GM18520 (cell line): ENCODE measurements around the gene C1QL1.

Experiments
- ATAC-seq: cut with Tn5 transposase; IDR thresholded peaks from one replicate; pipeline ENCODE4 v1.9.1; 2021; ENCODE audit not compliant: unreplicated experiment

Gene C1QL1

GRCh38 chr17:44932096-44932786 lies 35.9 kb downstream of the C1QL1 start:
- ATAC-seq, result no peak

GRCh38 chr17:44931376-44931775 lies 36.7 kb downstream of the C1QL1 start:
- ATAC-seq, result no peak

- no peak for ATAC-seq
These were observed 37.4 kb downstream of the C1QL1 start for GRCh38 chr17:44930667-44931066.

GRCh38 chr17:44928950-44929720 lies 39.0 kb downstream of the C1QL1 start:
- ATAC-seq, result no peak

GRCh38 chr17:44928136-44928535 lies 40.0 kb downstream of the C1QL1 start:
- no peak for ATAC-seq

- ATAC-seq, result no peak
These were observed 40.4 kb downstream of the C1QL1 start for GRCh38 chr17:44927696-44928095.

GRCh38 chr17:44926821-44927525 lies 41.1 kb downstream of the C1QL1 start:
- ATAC-seq, result no peak

GRCh38 chr17:44925731-44926697 lies 42.1 kb downstream of the C1QL1 start:
- no peak for ATAC-seq

GRCh38 chr17:44924107-44924544 lies 44.0 kb downstream of the C1QL1 start:
- no peak for ATAC-seq

- ATAC-seq, result no peak
These were observed 45.2 kb downstream of the C1QL1 start for GRCh38 chr17:44922746-44923470.

- ATAC-seq, result no peak
These were observed 46.0 kb downstream of the C1QL1 start for GRCh38 chr17:44922136-44922535.

GRCh38 chr17:44921122-44921882 lies 46.8 kb downstream of the C1QL1 start:
- no peak for ATAC-seq

GRCh38 chr17:44920565-44920940 lies 47.5 kb downstream of the C1QL1 start:
- no peak for ATAC-seq

GRCh38 chr17:44919885-44920564 lies 48.1 kb downstream of the C1QL1 start:
- peak; percentile 49 for ATAC-seq

- ATAC-seq, result no peak
These were observed 48.7 kb downstream of the C1QL1 start for GRCh38 chr17:44919411-44919810.

GRCh38 chr17:44918006-44918405 lies 50.1 kb downstream of the C1QL1 start:
- no peak for ATAC-seq

- ATAC-seq, result no peak
These were observed 50.6 kb downstream of the C1QL1 start for GRCh38 chr17:44917456-44917855.

GRCh38 chr17:44916781-44917241 lies 51.3 kb downstream of the C1QL1 start:
- no peak for ATAC-seq
